ENCODE data around the gene PDCD7.
"Not testable (repeated sequence)": the region's sequence is repeated elsewhere in the genome, so short reads cannot be mapped to it uniquely, and the experiment has no call there.

Gene PDCD7

DNA sequence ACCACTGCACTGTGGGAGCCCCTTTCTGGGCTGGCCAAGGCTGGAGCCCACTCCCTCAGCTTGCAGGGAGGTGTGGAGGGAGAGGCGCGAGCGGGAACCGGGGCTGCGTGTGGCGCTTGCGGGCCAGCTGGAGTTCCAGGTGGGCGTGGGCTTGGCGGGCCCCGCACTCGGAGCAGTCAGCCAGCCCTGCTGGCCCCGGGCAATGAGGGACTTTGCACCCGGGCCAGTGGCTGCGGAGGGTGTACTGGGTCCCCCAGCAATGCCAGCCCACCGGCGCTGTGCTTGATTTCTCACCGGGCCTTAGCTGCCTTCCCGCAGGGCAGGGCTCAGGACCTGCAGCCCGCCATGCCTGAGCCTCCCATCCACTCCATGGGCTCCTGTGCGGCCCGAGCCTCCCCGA, 58.7 kb downstream of the PDCD7 start:
- DNase-seq (ENCODE audit: low read depth in 2 of 2): not testable (repeated sequence)

- no peak for DNase-seq (ENCODE audit: low read depth in 2 of 2)
Measured at GRCh38 chr15:65072617-65073016, 61.0 kb downstream of the PDCD7 start.

GRCh38 chr15:65072027-65072426, 61.6 kb downstream of the PDCD7 start:
- DNase-seq (ENCODE audit: low read depth in 2 of 2): no peak

DNA sequence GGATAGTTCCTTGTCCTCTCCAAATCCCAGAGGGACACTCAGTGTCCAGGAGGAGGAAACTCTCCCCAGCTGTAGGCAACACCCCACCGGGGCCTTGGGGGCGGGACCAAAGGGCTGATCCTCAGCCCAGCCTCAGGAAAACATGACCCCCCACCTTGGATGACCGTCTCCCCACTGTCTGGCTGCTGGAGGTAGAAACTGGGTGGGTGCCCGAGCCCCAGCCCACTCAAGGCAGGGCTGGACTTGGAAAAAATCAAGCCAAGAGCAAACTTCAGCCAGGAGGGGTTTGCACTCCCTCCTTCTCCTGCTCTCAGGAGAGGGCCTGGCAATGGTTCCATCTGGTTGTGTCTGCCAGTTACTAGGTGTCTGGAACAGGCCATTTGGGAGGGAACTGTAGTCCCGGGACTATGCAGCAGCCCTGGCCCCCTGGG, 62.2 kb downstream of the PDCD7 start:
- DNase-seq (ENCODE audit: low read depth in 2 of 2): no peak

DNA sequence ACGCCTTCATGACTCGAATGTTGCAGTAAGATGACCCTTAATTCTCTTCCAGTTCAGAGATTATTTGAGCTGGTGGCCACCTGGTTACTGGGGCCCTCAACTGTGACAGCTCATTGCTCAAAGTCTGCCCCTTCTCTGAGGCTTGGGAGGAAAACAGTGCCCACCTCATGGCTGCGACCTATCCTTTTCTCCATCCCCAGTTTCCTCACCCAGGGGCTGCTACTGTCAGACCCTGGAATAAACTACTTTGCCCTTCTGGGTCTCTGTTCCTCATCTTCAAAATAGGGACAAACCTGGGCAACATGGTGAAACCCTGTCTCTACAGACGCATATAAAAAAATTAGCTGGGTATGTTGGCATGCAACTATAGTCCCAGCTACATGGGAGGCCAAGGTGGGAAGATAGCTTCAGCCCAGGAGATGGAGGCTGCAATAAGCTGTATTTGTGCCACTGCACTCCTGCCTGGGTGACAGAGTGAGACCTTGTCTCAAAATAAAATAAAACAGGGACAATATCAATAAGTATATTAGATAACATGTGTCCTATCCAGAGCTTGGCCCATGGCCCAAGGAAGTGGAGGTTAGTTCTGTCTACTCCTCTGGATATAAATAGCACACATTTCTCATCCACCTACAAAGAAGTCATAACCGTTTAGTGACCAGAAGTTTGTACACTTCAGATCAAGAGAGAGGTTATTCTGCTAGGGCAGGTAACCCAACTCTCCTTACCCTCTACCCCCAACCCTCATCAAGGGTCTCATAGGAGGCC, 63.6 kb downstream of the PDCD7 start:
- no peak for DNase-seq (ENCODE audit: low read depth in 2 of 2)

DNA sequence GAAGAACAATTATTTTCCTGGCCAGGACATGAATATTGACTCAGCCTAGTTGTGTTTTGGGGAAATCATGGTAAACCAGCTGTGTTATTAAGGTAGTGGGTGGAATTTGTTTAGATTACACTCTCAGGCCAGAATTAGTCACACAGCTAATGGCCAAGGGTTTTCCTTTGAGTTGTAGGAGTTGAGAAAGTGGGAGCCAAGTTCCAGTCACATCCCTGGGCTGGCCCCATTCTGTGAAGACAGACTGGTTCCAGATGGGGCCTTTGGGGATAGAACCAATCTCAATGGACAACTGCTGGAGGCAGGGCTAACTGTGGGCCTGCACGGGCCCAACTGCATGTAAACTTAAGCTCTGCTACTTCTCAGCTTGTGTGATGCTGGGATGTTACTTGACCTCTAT, 64.4 kb downstream of the PDCD7 start:
- DNase-seq (ENCODE audit: low read depth in 2 of 2): no peak

DNA sequence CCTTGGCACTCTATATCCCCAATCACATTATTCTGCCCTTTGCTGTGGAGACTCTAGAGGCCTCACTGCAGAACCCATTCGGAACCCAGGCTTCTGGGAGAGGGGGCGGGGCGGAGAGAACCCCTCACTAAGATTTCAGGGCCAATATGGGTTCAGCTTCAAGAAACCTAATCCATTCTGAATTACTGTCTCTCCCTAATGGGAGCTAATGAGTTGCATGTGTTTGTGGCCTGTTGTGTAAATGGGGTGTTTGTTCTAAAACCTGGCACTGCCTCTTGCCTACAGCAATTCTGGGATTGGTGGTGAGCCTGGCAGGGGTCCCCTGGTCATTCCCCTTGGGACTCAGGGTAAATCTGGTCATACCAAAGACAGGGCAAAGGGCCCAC, 65.2 kb downstream of the PDCD7 start:
- no peak for DNase-seq (ENCODE audit: low read depth in 2 of 2)

- DNase-seq (ENCODE audit: low read depth in 2 of 2): no peak
Measured at GRCh38 chr15:65067645-65068402, 65.8 kb downstream of the PDCD7 start, which contains the start of gene RASL12. RASL12 (minus strand) TSS chr15:65067991; CDS start chr15:65067835, 156 bp downstream.

Measured in stimulated activated CD8-positive, alpha-beta memory T cell treated with anti-CD3 and anti-CD28 coated beads, Interleukin-15, amount 100 ng/mL, for 48 hours (primary cell).